Hepatocyte (in vitro differentiated cells): ENCODE data around the gene EEF2K. TPM values are rescaled to one million over a fixed set of nuclear protein-coding genes. Genes with fewer than 3 reads are reported as not detected.
A peak's percentile ranks its signal among the peaks of the same experiment; 100 is the strongest.

Experiments
- DNase-seq: peaks from one replicate; pipeline ENCODE4 v3.0.0-alpha.2; 2016; ENCODE audit warnings: low spot score
- H2AFZ ChIP-seq: fragments of 200-600 bp; sonication (generic); 2 replicates; pipeline ENCODE4 v1.6.0; 2016; ENCODE audit warnings: antibody characterized with exemption, mild to moderate bottlenecking
- H3K27ac ChIP-seq: fragments of 200-600 bp; sonication (generic); 2 replicates; pipeline ENCODE4 v1.5.1; 2016; ENCODE audit warnings: mild to moderate bottlenecking
- H3K27me3 ChIP-seq: fragments of 200-600 bp; sonication (generic); 2 replicates; pipeline ENCODE4 v1.6.1; 2016
- H3K36me3 ChIP-seq: fragments of 200-600 bp; sonication (generic); replicated peaks from 2 replicates; pipeline ENCODE4 v1.5.1; 2016; ENCODE audit warnings: low read depth; ENCODE audit not compliant: insufficient read depth
- H3K4me1 ChIP-seq: fragments of 200-600 bp; sonication (generic); 2 replicates; pipeline ENCODE4 v1.5.1; 2016; ENCODE audit warnings: mild to moderate bottlenecking, moderate library complexity; ENCODE audit not compliant: insufficient read depth
- H3K4me2 ChIP-seq: fragments of 200-600 bp; sonication (generic); 2 replicates; pipeline ENCODE4 v1.6.0; 2016
- H3K4me3 ChIP-seq: fragments of 200-600 bp; sonication (generic); 2 replicates; pipeline ENCODE4 v1.5.1; 2016; ENCODE audit warnings: mild to moderate bottlenecking
- H3K79me2 ChIP-seq: fragments of 200-600 bp; sonication (generic); 2 replicates; pipeline ENCODE4 v1.6.0; 2017; ENCODE audit warnings: mild to moderate bottlenecking
- H3K9me2 ChIP-seq: fragments of 200-600 bp; sonication (generic); replicated peaks from 2 replicates; pipeline ENCODE4 v1.6.0; 2017; ENCODE audit warnings: mild to moderate bottlenecking; ENCODE audit not compliant: insufficient read depth
- H3K9me3 ChIP-seq: fragments of 200-600 bp; sonication (generic); 2 replicates; pipeline ENCODE4 v1.5.1; 2016; ENCODE audit warnings: low read depth, mild to moderate bottlenecking
- H4K20me1 ChIP-seq: fragments of 200-600 bp; sonication (generic); 2 replicates; pipeline ENCODE4 v1.6.0; 2016; ENCODE audit warnings: mild to moderate bottlenecking; ENCODE audit not compliant: insufficient read depth, poor library complexity, severe bottlenecking
- EZH2 ChIP-seq: fragments of 200-600 bp; sonication (generic); IDR thresholded peaks from 2 replicates; pipeline ENCODE4 v1.6.1; 2016; ENCODE audit warnings: antibody characterized with exemption, mild to moderate bottlenecking, borderline replicate concordance
- EZH2phosphoT487 ChIP-seq: fragments of 200-600 bp; sonication (generic); IDR thresholded peaks from one replicate; pipeline ENCODE4 v1.6.1; 2018; ENCODE audit warnings: antibody characterized with exemption, mild to moderate bottlenecking, low read depth, moderate library complexity; ENCODE audit not compliant: unreplicated experiment, severe bottlenecking
- WGBS: methylation state at CpG from one replicate; pipeline ENCODE4 v1.1.6; 2016; ENCODE audit warnings: low lambda C conversion rate; ENCODE audit errors: missing lambda C conversion rate; 5-methylcytosine and 5-hydroxymethylcytosine counted together
- polyA plus RNA-seq: library from polyadenylated mRNA; unstranded; fragments of >200 nt; fragmentation: Nextera tagmentation; extraction: Ambion mirVana; gene quantifications from 2 replicates; pipeline ENCODE4 v1.2.1, GENCODE V29; 2016
- total RNA-seq: library from RNA; depleted of rRNA; stranded (reverse); fragments of >200 nt; gene quantifications from 2 replicates; pipeline ENCODE4 v1.2.3, GENCODE V29; 2014
- TF ChIP-seq, protein P1 (sequence below): fragments of 200-600 bp; sonication (generic); IDR thresholded peaks from 2 replicates; pipeline ENCODE4 v1.5.1; 2016; ENCODE audit warnings: antibody characterized with exemption, mild to moderate bottlenecking; ENCODE audit not compliant: poor library complexity

The EEF2K gene
- total and polyA plus RNA-seq, 2 experiments from 2014 or later = 7.9 to 15.1 TPM

DNA sequence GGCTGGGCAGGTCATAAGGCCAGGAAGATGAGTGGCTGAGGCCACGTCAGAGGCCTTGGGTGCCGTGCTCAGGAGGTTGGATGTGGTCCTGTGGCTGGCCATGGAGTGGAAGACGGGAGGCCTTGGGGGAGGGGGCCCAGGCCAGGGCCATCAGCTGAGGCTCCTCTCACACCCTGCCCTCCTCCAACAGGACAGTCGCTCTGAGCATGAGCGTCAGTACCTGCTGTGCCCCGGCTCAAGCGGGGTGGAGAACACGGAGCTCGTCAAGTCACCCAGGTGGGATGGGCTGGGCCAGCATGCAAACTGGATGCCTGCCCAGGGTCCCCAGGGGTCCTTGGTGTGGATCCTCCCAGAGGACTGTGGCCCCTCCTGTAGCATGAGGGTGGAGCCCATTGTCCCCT, 110.3 kb downstream of the EEF2K start:
- H3K4me3 ChIP-seq = no peak overlapping the region
- no peaks in the 10 kb centered on the region for H3K36me3 ChIP-seq
- H3K79me2 ChIP-seq = peaks cover under 1% of the 10 kb centered on the region
- H3K9me2 ChIP-seq = no peaks in the 10 kb centered on the region
- H3K4me1 ChIP-seq = no peaks in the 10 kb centered on the region
- no peak overlapping the region for H3K4me2 ChIP-seq
- no peaks in the 10 kb centered on the region for H3K9me3 ChIP-seq
- WGBS = 99% methylated on average over 9 of the region's 9 CpGs
- no peaks in the 10 kb centered on the region for H3K27me3 ChIP-seq
- H3K27ac ChIP-seq = no peak overlapping the region
- H4K20me1 ChIP-seq = no peaks in the 10 kb centered on the region
- TF ChIP-seq EZH2 (no peak), EZH2phosphoT487 (no peak)
- TF ChIP-seq, protein P1, sequence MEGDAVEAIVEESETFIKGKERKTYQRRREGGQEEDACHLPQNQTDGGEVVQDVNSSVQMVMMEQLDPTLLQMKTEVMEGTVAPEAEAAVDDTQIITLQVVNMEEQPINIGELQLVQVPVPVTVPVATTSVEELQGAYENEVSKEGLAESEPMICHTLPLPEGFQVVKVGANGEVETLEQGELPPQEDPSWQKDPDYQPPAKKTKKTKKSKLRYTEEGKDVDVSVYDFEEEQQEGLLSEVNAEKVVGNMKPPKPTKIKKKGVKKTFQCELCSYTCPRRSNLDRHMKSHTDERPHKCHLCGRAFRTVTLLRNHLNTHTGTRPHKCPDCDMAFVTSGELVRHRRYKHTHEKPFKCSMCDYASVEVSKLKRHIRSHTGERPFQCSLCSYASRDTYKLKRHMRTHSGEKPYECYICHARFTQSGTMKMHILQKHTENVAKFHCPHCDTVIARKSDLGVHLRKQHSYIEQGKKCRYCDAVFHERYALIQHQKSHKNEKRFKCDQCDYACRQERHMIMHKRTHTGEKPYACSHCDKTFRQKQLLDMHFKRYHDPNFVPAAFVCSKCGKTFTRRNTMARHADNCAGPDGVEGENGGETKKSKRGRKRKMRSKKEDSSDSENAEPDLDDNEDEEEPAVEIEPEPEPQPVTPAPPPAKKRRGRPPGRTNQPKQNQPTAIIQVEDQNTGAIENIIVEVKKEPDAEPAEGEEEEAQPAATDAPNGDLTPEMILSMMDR = no peak
- no peak overlapping the region for H2AFZ ChIP-seq
- no peak for DNase-seq

DNA sequence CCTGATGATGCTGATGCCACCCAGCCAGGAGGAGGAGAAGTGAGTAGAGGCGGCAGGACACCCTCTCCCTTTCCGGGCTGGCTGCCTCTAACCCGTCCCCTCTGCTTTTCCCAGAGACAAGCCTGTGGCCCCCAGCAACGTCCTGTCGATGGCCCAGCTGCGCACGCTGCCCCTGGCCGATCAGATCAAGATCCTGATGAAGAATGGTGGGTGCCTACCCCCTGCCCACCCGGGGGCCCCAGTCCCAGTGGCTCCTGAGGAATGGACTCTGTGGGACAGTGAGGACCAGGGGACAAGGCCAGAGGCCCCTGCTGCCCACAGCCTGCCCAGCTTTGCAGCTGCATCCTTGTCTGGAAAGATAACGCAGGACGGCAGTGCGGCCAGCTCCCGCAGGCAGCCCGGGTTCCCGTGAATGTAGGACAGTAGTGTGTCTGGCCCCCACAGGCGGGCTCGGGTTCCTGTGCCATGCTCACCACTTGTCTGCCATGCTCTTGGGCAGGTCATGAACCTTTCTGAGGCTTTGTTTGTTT, 111.0 kb downstream of the EEF2K start:
- no peak overlapping the region for H2AFZ ChIP-seq
- no peak overlapping the region for H3K27ac ChIP-seq
- peaks cover 3% of the 10 kb centered on the region for H4K20me1 ChIP-seq
- peaks cover 4% of the 10 kb centered on the region for H3K79me2 ChIP-seq
- DNase-seq = no peak
- TF ChIP-seq EZH2phosphoT487 = no peak
- TF ChIP-seq, protein P1 = no peak
- no peak for TF ChIP-seq EZH2
- H3K4me2 ChIP-seq = no peak overlapping the region
- no peaks in the 10 kb centered on the region for H3K9me2 ChIP-seq
- WGBS = 95% methylated on average over 17 of the region's 17 CpGs
- H3K4me1 ChIP-seq = no peaks in the 10 kb centered on the region
- no peaks in the 10 kb centered on the region for H3K36me3 ChIP-seq
- H3K27me3 ChIP-seq = no peaks in the 10 kb centered on the region
- no peak overlapping the region for H3K4me3 ChIP-seq
- no peaks in the 10 kb centered on the region for H3K9me3 ChIP-seq

GRCh38 chr16:22317625-22318024, 111.5 kb downstream of the EEF2K start:
- H4K20me1 ChIP-seq = peaks cover 3% of the 10 kb centered on the region
- H3K27ac ChIP-seq = no peak overlapping the region
- no peak for TF ChIP-seq EZH2phosphoT487
- H3K9me3 ChIP-seq = no peaks in the 10 kb centered on the region
- H3K4me3 ChIP-seq = no peak overlapping the region
- H3K79me2 ChIP-seq = peaks cover 4% of the 10 kb centered on the region
- H3K27me3 ChIP-seq = no peaks in the 10 kb centered on the region
- whole genome bisulfite sequencing = 94% methylated on average over 6 of the region's 6 CpGs
- no peaks in the 10 kb centered on the region for H3K36me3 ChIP-seq
- no peaks in the 10 kb centered on the region for H3K9me2 ChIP-seq
- no peak for DNase-seq
- H3K4me2 ChIP-seq = no peak overlapping the region
- H3K4me1 ChIP-seq = no peaks in the 10 kb centered on the region
- H2AFZ ChIP-seq = no peak overlapping the region

DNA sequence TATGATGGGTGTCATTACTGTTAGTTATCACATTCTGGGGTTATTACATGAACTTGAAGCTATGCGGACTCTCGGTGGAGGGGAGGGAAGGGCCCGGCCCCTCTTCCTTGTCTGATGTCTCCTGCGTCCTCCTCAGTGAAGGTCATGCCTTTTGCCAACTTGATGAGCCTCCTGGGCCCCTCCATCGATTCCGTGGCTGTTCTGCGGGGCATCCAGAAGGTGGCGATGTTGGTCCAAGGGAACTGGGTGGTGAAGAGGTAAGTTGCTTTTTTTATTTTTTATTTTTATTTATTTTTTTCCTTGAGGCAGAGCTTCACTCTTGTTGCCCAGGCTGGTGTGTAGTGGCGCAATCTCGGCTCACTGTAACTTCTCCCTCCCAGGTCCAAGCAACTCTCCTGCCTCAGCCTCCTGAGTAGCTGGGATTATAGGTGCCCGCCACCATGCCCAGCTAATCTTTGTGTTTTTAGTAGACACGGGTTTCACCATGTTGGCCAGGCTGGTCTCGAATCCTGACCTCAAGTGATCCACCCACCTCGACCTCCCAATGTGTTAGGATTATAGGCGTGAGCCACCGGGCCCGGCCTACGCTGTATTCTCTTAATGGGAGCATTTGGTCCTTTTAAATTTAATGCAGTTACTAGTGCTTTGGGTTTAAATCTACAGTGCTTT, 112.7 kb downstream of the EEF2K start:
- Histone ChIP-seq H4K20me1 (peaks cover 3% of the 10 kb centered on the region), H3K79me2 (peaks cover 4% of the 10 kb centered on the region), H3K36me3 (no peaks in the 10 kb centered on the region), H3K4me3 (no peak overlapping the region), H3K27me3 (no peaks in the 10 kb centered on the region), H2AFZ (no peak overlapping the region), H3K4me1 (no peaks in the 10 kb centered on the region), H3K9me3 (no peaks in the 10 kb centered on the region), H3K27ac (no peak overlapping the region), H3K4me2 (no peak overlapping the region), H3K9me2 (no peaks in the 10 kb centered on the region)
- peak; percentile 38 for DNase-seq
- 91% methylated on average over 18 of the region's 18 CpGs for WGBS
- TF ChIP-seq, protein P1 = peak; percentile 43
- TF ChIP-seq EZH2 (no peak), EZH2phosphoT487 (no peak)
